ENCODE measurements around the gene FBXL13. TPM values are rescaled to one million over a fixed set of nuclear protein-coding genes. Genes with fewer than 3 reads are reported as not detected.

FBXL13 gene
- total and polyA plus RNA-seq, 4 experiments from 2014 or later = 0.10 to 2.2 (median 0.49) TPM; not detected in 1

- ChIA-PET CTCF (ENCODE audit: partially characterized antibody) (no interaction called here), POLR2A (ENCODE audit: partially characterized antibody) (no interaction called here)
- Mint-ChIP-seq H3K27me3 (peaks cover 3% of the 10 kb centered on the region in 2 donors), H3K4me1 (no peaks in the 10 kb centered on the region), H3K4me3 (no peak overlapping the region), H3K27ac (no peak overlapping the region), H3K36me3 (no peaks in the 10 kb centered on the region), H3K9me3 (no peaks in the 10 kb centered on the region)
- no peak overlapping the region for H3K27ac ChIP-seq (ENCODE audit: low read depth, low read length)
- no peaks in the 10 kb centered on the region for H3K9me3 ChIP-seq (ENCODE audit: control insufficient read depth in 1 of 2, low read length in 2 of 2)
- H3K36me3 ChIP-seq (ENCODE audit: insufficient read depth, low read length) = no peaks in the 10 kb centered on the region
- no peak for DNase-seq
- H3K27me3 ChIP-seq (ENCODE audit: insufficient read depth, low read length) = no peaks in the 10 kb centered on the region
- no peak overlapping the region for H3K4me3 ChIP-seq (ENCODE audit: low read length in 2 of 2)
- intact Hi-C loops (cut with micrococcal nuclease) = no loop called here
- no peaks in the 10 kb centered on the region for H3K4me1 ChIP-seq (ENCODE audit: insufficient read depth, low read length)
These were observed 184.7 kb downstream of the FBXL13 start for GRCh38 chr7:102889851-102890250.

- POLR2A ChIA-PET (ENCODE audit: partially characterized antibody) = no interaction called here
- H3K36me3 ChIP-seq (ENCODE audit: insufficient read depth, low read length) = no peaks in the 10 kb centered on the region
- H3K4me3 ChIP-seq (ENCODE audit: low read length in 2 of 2) = no peak overlapping the region
- H3K9me3 ChIP-seq (ENCODE audit: control insufficient read depth in 1 of 2, low read length in 2 of 2) = no peaks in the 10 kb centered on the region
- CTCF ChIA-PET (ENCODE audit: partially characterized antibody) = no interaction called here
- intact Hi-C loops (cut with micrococcal nuclease) = no loop called here
- H3K4me1 ChIP-seq (ENCODE audit: insufficient read depth, low read length) = no peaks in the 10 kb centered on the region
- no peak for DNase-seq
- Mint-ChIP-seq H3K36me3 (no peaks in the 10 kb centered on the region), H3K27ac (no peak overlapping the region), H3K9me3 (no peaks in the 10 kb centered on the region), H3K4me3 (no peak overlapping the region), H3K27me3 (peaks cover 3% of the 10 kb centered on the region in 2 donors), H3K4me1 (no peaks in the 10 kb centered on the region)
- H3K27ac ChIP-seq (ENCODE audit: low read depth, low read length) = no peak overlapping the region
- no peaks in the 10 kb centered on the region for H3K27me3 ChIP-seq (ENCODE audit: insufficient read depth, low read length)
These were observed 185.9 kb downstream of the FBXL13 start for GRCh38 chr7:102888561-102889233.

GRCh38 chr7:102883098-102883860 is 191.3 kb downstream of the FBXL13 start:
- Mint-ChIP-seq H3K4me3 (no peak overlapping the region), H3K9me3 (no peaks in the 10 kb centered on the region), H3K4me1 (no peaks in the 10 kb centered on the region), H3K27ac (no peak overlapping the region), H3K36me3 (no peaks in the 10 kb centered on the region), H3K27me3 (peaks cover 0 to 3% of the 10 kb centered on the region in 2 donors)
- ChIA-PET CTCF (ENCODE audit: partially characterized antibody) (no interaction called here), POLR2A (ENCODE audit: partially characterized antibody) (no interaction called here)
- intact Hi-C loops (cut with micrococcal nuclease) = no loop called here
- DNase-seq = no peak
- Histone ChIP-seq H3K36me3 (ENCODE audit: insufficient read depth, low read length) (no peaks in the 10 kb centered on the region), H3K27ac (ENCODE audit: low read depth, low read length) (no peak overlapping the region), H3K4me1 (ENCODE audit: insufficient read depth, low read length) (no peaks in the 10 kb centered on the region), H3K27me3 (ENCODE audit: insufficient read depth, low read length) (no peaks in the 10 kb centered on the region), H3K9me3 (ENCODE audit: control insufficient read depth in 1 of 2, low read length in 2 of 2) (no peaks in the 10 kb centered on the region), H3K4me3 (ENCODE audit: low read length in 2 of 2) (no peak overlapping the region)

GRCh38 chr7:102875700-102876295 is 198.8 kb downstream of the FBXL13 start:
- Mint-ChIP-seq H3K9me3 (no peaks in the 10 kb centered on the region), H3K4me3 (peak overlapping the region in 1 of 8 donors; percentile 37), H3K4me1 (peaks cover 3 to 7% (median 5%) of the 10 kb centered on the region in 4 donors), H3K27ac (peak overlapping the region in 1 of 7 donors; percentile 12), H3K27me3 (no peaks in the 10 kb centered on the region), H3K36me3 (peaks cover 0 to 3% of the 10 kb centered on the region in 2 donors)
- no peak overlapping the region for H3K27ac ChIP-seq (ENCODE audit: low read depth, low read length)
- DNase-seq = no peak
- H3K9me3 ChIP-seq (ENCODE audit: control insufficient read depth in 1 of 2, low read length in 2 of 2) = no peaks in the 10 kb centered on the region
- ChIA-PET POLR2A (ENCODE audit: partially characterized antibody) (no interaction called here), CTCF (ENCODE audit: partially characterized antibody) (interaction anchor here (1.0 kb wide), 1 partner anchor 200 kb away, joined by 3 read pairs; no protein-coding TSS in a partner anchor)
- intact Hi-C loops (cut with micrococcal nuclease) = no loop called here
- H3K36me3 ChIP-seq (ENCODE audit: insufficient read depth, low read length) = no peaks in the 10 kb centered on the region
- H3K4me1 ChIP-seq (ENCODE audit: insufficient read depth, low read length) = no peaks in the 10 kb centered on the region
- no peaks in the 10 kb centered on the region for H3K27me3 ChIP-seq (ENCODE audit: insufficient read depth, low read length)
- no peak overlapping the region for H3K4me3 ChIP-seq (ENCODE audit: low read length in 2 of 2)

- H3K27me3 ChIP-seq (ENCODE audit: insufficient read depth, low read length) = no peaks in the 10 kb centered on the region
- no peaks in the 10 kb centered on the region for H3K9me3 ChIP-seq (ENCODE audit: control insufficient read depth in 1 of 2, low read length in 2 of 2)
- no peak overlapping the region for H3K27ac Mint-ChIP-seq
- intact Hi-C loops (cut with micrococcal nuclease) = no loop called here
- no peaks in the 10 kb centered on the region for H3K4me1 ChIP-seq (ENCODE audit: insufficient read depth, low read length)
- H3K36me3 Mint-ChIP-seq = peaks cover 0 to 3% of the 10 kb centered on the region in 2 donors
- no peak for DNase-seq
- ChIA-PET POLR2A (ENCODE audit: partially characterized antibody) (no interaction called here), CTCF (ENCODE audit: partially characterized antibody) (no interaction called here)
- H3K4me3 ChIP-seq (ENCODE audit: low read length in 2 of 2) = no peak overlapping the region
- no peaks in the 10 kb centered on the region for H3K27me3 Mint-ChIP-seq
- no peaks in the 10 kb centered on the region for H3K36me3 ChIP-seq (ENCODE audit: insufficient read depth, low read length)
- H3K4me1 Mint-ChIP-seq = peaks cover 3 to 7% (median 5%) of the 10 kb centered on the region in 4 donors
- no peak overlapping the region for H3K27ac ChIP-seq (ENCODE audit: low read depth, low read length)
- no peaks in the 10 kb centered on the region for H3K9me3 Mint-ChIP-seq
- H3K4me3 Mint-ChIP-seq = no peak overlapping the region
These were observed 199.6 kb downstream of the FBXL13 start for GRCh38 chr7:102874966-102875365.

GRCh38 chr7:102874166-102874829 is 200.3 kb downstream of the FBXL13 start:
- Mint-ChIP-seq H3K9me3 (no peaks in the 10 kb centered on the region), H3K4me1 (peaks cover 3 to 7% (median 5%) of the 10 kb centered on the region in 4 donors), H3K27me3 (no peaks in the 10 kb centered on the region), H3K36me3 (peaks cover 0 to 3% of the 10 kb centered on the region in 2 donors), H3K27ac (no peak overlapping the region), H3K4me3 (no peak overlapping the region)
- no peak overlapping the region for H3K27ac ChIP-seq (ENCODE audit: low read depth, low read length)
- H3K27me3 ChIP-seq (ENCODE audit: insufficient read depth, low read length) = no peaks in the 10 kb centered on the region
- ChIA-PET CTCF (ENCODE audit: partially characterized antibody) (no interaction called here), POLR2A (ENCODE audit: partially characterized antibody) (no interaction called here)
- no peaks in the 10 kb centered on the region for H3K9me3 ChIP-seq (ENCODE audit: control insufficient read depth in 1 of 2, low read length in 2 of 2)
- intact Hi-C loops (cut with micrococcal nuclease) = no loop called here
- H3K4me3 ChIP-seq (ENCODE audit: low read length in 2 of 2) = no peak overlapping the region
- H3K36me3 ChIP-seq (ENCODE audit: insufficient read depth, low read length) = no peaks in the 10 kb centered on the region
- H3K4me1 ChIP-seq (ENCODE audit: insufficient read depth, low read length) = no peaks in the 10 kb centered on the region
- no peak for DNase-seq
